Breast epithelium (tissue), 3 donors: Measurements from ENCODE around the gene CD300E.

Experiments
- POLR2AphosphoS5 ChIP-seq, 3 donors: sonication (generic); formaldehyde crosslinking; IDR thresholded peaks; one replicate each; pipeline ENCODE4 v1.6.1; 2017; ENCODE audit warnings: antibody characterized with exemption in 3 of 3
- TF ChIP-seq, protein P1 (sequence below), 3 donors: fragments of 450-650 bp; IDR thresholded peaks; one replicate each; pipeline ENCODE4 v1.5.1; 2016 to 2017; ENCODE audit warnings: antibody characterized with exemption in 3 of 3, mild to moderate bottlenecking in 3 of 3, moderate library complexity in 3 of 3

DNA sequence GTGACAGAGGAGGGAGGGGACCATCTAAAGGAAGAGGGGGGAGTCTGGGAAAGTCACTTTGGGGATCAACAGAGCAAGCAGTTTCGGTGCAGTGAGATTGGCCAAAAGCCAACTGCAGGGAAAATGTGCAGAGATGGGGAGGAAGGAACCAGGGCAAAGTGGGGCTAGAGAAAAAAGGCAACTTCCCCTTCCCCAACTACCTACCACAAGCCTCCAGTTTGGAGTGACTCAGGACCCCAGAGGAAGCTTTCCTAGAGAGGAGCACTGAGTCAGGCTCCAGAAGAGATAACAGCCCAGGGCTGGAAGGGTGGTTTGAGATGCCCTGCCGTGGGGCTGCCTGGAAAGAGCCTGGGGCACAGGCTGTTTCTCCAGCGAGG lies 24.5 kb downstream of the CD300E start:
- TF ChIP-seq, protein P1, sequence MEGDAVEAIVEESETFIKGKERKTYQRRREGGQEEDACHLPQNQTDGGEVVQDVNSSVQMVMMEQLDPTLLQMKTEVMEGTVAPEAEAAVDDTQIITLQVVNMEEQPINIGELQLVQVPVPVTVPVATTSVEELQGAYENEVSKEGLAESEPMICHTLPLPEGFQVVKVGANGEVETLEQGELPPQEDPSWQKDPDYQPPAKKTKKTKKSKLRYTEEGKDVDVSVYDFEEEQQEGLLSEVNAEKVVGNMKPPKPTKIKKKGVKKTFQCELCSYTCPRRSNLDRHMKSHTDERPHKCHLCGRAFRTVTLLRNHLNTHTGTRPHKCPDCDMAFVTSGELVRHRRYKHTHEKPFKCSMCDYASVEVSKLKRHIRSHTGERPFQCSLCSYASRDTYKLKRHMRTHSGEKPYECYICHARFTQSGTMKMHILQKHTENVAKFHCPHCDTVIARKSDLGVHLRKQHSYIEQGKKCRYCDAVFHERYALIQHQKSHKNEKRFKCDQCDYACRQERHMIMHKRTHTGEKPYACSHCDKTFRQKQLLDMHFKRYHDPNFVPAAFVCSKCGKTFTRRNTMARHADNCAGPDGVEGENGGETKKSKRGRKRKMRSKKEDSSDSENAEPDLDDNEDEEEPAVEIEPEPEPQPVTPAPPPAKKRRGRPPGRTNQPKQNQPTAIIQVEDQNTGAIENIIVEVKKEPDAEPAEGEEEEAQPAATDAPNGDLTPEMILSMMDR (IDR thresholded peaks at IDR 0.05) = no peak
- no peak for TF ChIP-seq POLR2AphosphoS5 (IDR thresholded peaks at IDR 0.05)
